Gastroesophageal sphincter (tissue), 3 donors: Measurements from ENCODE around the gene PTPN2.

ENCODE experiments used
- POLR2A ChIP-seq, 2 donors: fragments of 450-650 bp; IDR thresholded peaks; one replicate each; pipeline ENCODE4 v1.6.1; 2017; ENCODE audit warnings: antibody characterized with exemption in 2 of 2, mild to moderate bottlenecking in 2 of 2, moderate library complexity in 1 of 2
- TF ChIP-seq, protein P1 (sequence below), 4 experiments: fragments of 200-600 bp in 2 of 4; fragments of 450-650 bp in 2 of 4; sonication (generic) in 1 of 4; IDR thresholded peaks; one replicate each; pipeline ENCODE4 v1.5.1; 2017 to 2019; ENCODE audit warnings: antibody characterized with exemption in 4 of 4, mild to moderate bottlenecking in 2 of 4, moderate library complexity in 2 of 4

- no peak for TF ChIP-seq POLR2A (IDR thresholded peaks at IDR 0.05)
- TF ChIP-seq, protein P1, sequence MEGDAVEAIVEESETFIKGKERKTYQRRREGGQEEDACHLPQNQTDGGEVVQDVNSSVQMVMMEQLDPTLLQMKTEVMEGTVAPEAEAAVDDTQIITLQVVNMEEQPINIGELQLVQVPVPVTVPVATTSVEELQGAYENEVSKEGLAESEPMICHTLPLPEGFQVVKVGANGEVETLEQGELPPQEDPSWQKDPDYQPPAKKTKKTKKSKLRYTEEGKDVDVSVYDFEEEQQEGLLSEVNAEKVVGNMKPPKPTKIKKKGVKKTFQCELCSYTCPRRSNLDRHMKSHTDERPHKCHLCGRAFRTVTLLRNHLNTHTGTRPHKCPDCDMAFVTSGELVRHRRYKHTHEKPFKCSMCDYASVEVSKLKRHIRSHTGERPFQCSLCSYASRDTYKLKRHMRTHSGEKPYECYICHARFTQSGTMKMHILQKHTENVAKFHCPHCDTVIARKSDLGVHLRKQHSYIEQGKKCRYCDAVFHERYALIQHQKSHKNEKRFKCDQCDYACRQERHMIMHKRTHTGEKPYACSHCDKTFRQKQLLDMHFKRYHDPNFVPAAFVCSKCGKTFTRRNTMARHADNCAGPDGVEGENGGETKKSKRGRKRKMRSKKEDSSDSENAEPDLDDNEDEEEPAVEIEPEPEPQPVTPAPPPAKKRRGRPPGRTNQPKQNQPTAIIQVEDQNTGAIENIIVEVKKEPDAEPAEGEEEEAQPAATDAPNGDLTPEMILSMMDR (IDR thresholded peaks at IDR 0.05), result no peak
Measured at GRCh38 chr18:12839057-12839525, 44.9 kb downstream of the PTPN2 start.
